Spleen (tissue), 11 donors: ENCODE data around the gene SLC52A3. TPM values are rescaled to one million over a fixed set of nuclear protein-coding genes. Genes with fewer than 3 reads are reported as not detected.

ENCODE experiments used
- DNase-seq: peaks from one replicate; pipeline ENCODE4 v3.0.0-alpha.2; 2020
- H3K27ac ChIP-seq, 8 donors: fragments of 200-600 bp; sonication (generic) in 7 of 8; 1 replicate in 4 of 8; 2 replicates in 4 of 8; pipeline versions ENCODE4 v1.5.0 to v1.8.0; 2016 to 2021; ENCODE audit warnings: inconsistent platforms in 4 of 8, mild to moderate bottlenecking in 4 of 8, moderate library complexity in 1 of 8
- H3K27me3 ChIP-seq, 7 donors: fragments of 200-600 bp; sonication (generic) in 6 of 7; replicated peaks in 1 of 7; 1 replicate in 4 of 7; 2 replicates in 3 of 7; pipeline versions ENCODE4 v1.5.0 to v1.8.0; 2016 to 2021; ENCODE audit warnings: inconsistent platforms in 3 of 7, mild to moderate bottlenecking in 1 of 7
- H3K36me3 ChIP-seq, 6 donors: fragments of 200-600 bp; sonication (generic) in 5 of 6; 1 replicate in 4 of 6; 2 replicates in 2 of 6; pipeline versions ENCODE4 v1.5.0 to v1.8.0; 2016 to 2021; ENCODE audit warnings: inconsistent platforms in 2 of 6
- H3K4me1 ChIP-seq, 6 donors: fragments of 200-600 bp; sonication (generic) in 5 of 6; 1 replicate in 3 of 6; 2 replicates in 3 of 6; pipeline versions ENCODE4 v1.5.0 to v1.8.0; 2016 to 2021; ENCODE audit warnings: inconsistent platforms in 3 of 6
- H3K4me3 ChIP-seq, 8 donors: fragments of 200-600 bp; sonication (generic) in 7 of 8; 1 replicate in 4 of 8; 2 replicates in 4 of 8; pipeline versions ENCODE4 v1.5.0 to v1.8.0; 2016 to 2021; ENCODE audit warnings: inconsistent platforms in 4 of 8, mild to moderate bottlenecking in 4 of 8, moderate library complexity in 2 of 8
- H3K9me3 ChIP-seq, 8 donors: fragments of 200-600 bp; sonication (generic) in 7 of 8; 1 replicate in 4 of 8; 2 replicates in 4 of 8; pipeline versions ENCODE4 v1.5.0 to v1.8.0; 2016 to 2021; ENCODE audit warnings: inconsistent platforms in 4 of 8
- CTCF ChIP-seq, 11 experiments: fragments of 200-600 bp in 7 of 11; fragments of 450-650 bp in 4 of 11; sonication (generic) in 4 of 11; IDR thresholded peaks in 8 of 11; conservative IDR thresholded peaks in 3 of 11; 1 replicate in 7 of 11; 2 replicates in 4 of 11; pipeline versions ENCODE4 v1.4.0 to v1.8.0; 2016 to 2021; ENCODE audit warnings: antibody characterized with exemption in 11 of 11, inconsistent platforms in 4 of 11, mild to moderate bottlenecking in 1 of 11
- POLR2A ChIP-seq, 3 donors: fragments of 450-650 bp; IDR thresholded peaks; one replicate each; pipeline ENCODE4 v1.5.1; 2017; ENCODE audit warnings: antibody characterized with exemption in 3 of 3, mild to moderate bottlenecking in 1 of 3
- POLR2AphosphoS5 ChIP-seq, 3 donors: sonication (generic); formaldehyde crosslinking; IDR thresholded peaks; one replicate each; pipeline ENCODE4 v1.5.1; 2017; ENCODE audit warnings: antibody characterized with exemption in 3 of 3
- WGBS, 5 donors: extraction: QIAGEN DNeasy Blood & Tissue Kit in 3 of 5; methylation state at CpG; one replicate each; pipeline versions ENCODE4 v1.1.5 to v1.1.7; 2013 to 2018; 5-methylcytosine and 5-hydroxymethylcytosine counted together
- intact Hi-C: fragments of 100-400 bp; cut with DNase I; formaldehyde crosslinking; loops from one replicate; pipeline ENCODE4 v1.15.0; 2023; ENCODE audit warnings: low total_unique reads
- polyA plus RNA-seq, 3 donors: library from polyadenylated mRNA; stranded (reverse); fragments of 200-250 nt; gene quantifications; one replicate each; pipeline ENCODE4 v1.2.1, GENCODE V29; 2013
- total RNA-seq, 7 donors: library from RNA; depleted of rRNA in 3 of 7; stranded (reverse); fragments of >200 nt in 3 of 7; fragmentation: NEBNext Ultra II Directional in 4 of 7; extraction: Animal tissue kit (Norgen Biotek cat#: 25700) in 4 of 7; gene quantifications; one replicate each; pipeline versions ENCODE4 v1.1.0 to v1.2.1, GENCODE V29; 2016 to 2021
- donor health status: healthy with polysubstance abuse.
- donor health status: DM: no; HTN: no; CAD: no; lungs with moderate emphysema.
- donor health status: DM: no; HTN: no; CAD: no.
- donor health status: Bipolar disorder and iron deficiency.
- donor health status: healthy.
- donor health status: DM: no; HTN: no; CAD: no.
- donor health status: DM: yes; HTN: yes; CAD: no.

Gene SLC52A3
- total and polyA plus RNA-seq, 10 donors = 0.03 to 0.44 (median 0.17) TPM; not detected in 3

- TF ChIP-seq POLR2AphosphoS5 (IDR thresholded peaks at IDR 0.05) (no peak), POLR2A (IDR thresholded peaks at IDR 0.05) (no peak), CTCF (IDR thresholded peaks at IDR 0.05 in 8 of 11, conservative IDR thresholded peaks at IDR 0.05 in 3 of 11) (no peak)
- H3K27me3 ChIP-seq = peaks cover 0 to 64% (median 24%) of the 10 kb centered on the region in 7 donors
- WGBS, 5 donors = 61 to 90% (median 68%) methylated on average over 3 of the region's 3 CpGs
These were observed 35.6 kb downstream of the SLC52A3 start for GRCh38 chr20:732727-733126.

GRCh38 chr20:731891-732560 lies 36.3 kb downstream of the SLC52A3 start:
- intact Hi-C loops = no loop called here
- DNase-seq = peak; percentile 28
- H3K36me3 ChIP-seq = no peaks in the 10 kb centered on the region
- no peak overlapping the region for H3K4me3 ChIP-seq
- peaks cover 0 to 71% (median 28%) of the 10 kb centered on the region in 7 donors for H3K27me3 ChIP-seq
- peaks cover 0 to 3% (median 0%) of the 10 kb centered on the region in 8 donors for H3K9me3 ChIP-seq
- 69 to 86% (median 75%) methylated on average over 8 of the region's 8 CpGs for WGBS, 5 donors
- H3K27ac ChIP-seq = no peak overlapping the region
- H3K4me1 ChIP-seq = peaks cover 0 to 12% (median 10%) of the 10 kb centered on the region in 6 donors
- TF ChIP-seq POLR2A (IDR thresholded peaks at IDR 0.05) (no peak), CTCF (IDR thresholded peaks at IDR 0.05 in 8 of 11, conservative IDR thresholded peaks at IDR 0.05 in 3 of 11) (no peak), POLR2AphosphoS5 (IDR thresholded peaks at IDR 0.05) (no peak)

More at GRCh38 chr20:732727-733126, 35.6 kb downstream of the SLC52A3 start:
- no peak overlapping the region for H3K27ac ChIP-seq
- H3K4me1 ChIP-seq = peaks cover 0 to 12% (median 9%) of the 10 kb centered on the region in 6 donors
- intact Hi-C loops = no loop called here
- DNase-seq = peak; percentile 7
- H3K9me3 ChIP-seq = peaks cover 0 to 3% (median 0%) of the 10 kb centered on the region in 8 donors
- H3K36me3 ChIP-seq = no peaks in the 10 kb centered on the region
- H3K4me3 ChIP-seq = no peak overlapping the region

GRCh38 chr20:730005-730404 lies 38.3 kb downstream of the SLC52A3 start:
- Histone ChIP-seq H3K9me3 (peaks cover 0 to 3% (median 0%) of the 10 kb centered on the region in 8 donors), H3K27me3 (peaks cover 0 to 91% (median 35%) of the 10 kb centered on the region in 7 donors), H3K4me3 (no peak overlapping the region), H3K27ac (no peak overlapping the region), H3K4me1 (peaks cover 0 to 12% (median 10%) of the 10 kb centered on the region in 6 donors), H3K36me3 (no peaks in the 10 kb centered on the region)
- intact Hi-C loops = no loop called here
- WGBS, 5 donors = 82 to 94% (median 89%) methylated on average over 3 of the region's 3 CpGs
- DNase-seq = peak; percentile 7
- no peak for TF ChIP-seq POLR2A (IDR thresholded peaks at IDR 0.05)

GRCh38 chr20:728256-728944 lies 39.9 kb downstream of the SLC52A3 start:
- intact Hi-C loops = no loop called here
- peak overlapping the region in 7 of 8 donors; percentile 19 to 65 (median 27) for H3K4me3 ChIP-seq
- no peak for TF ChIP-seq POLR2AphosphoS5 (IDR thresholded peaks at IDR 0.05)
- TF ChIP-seq CTCF (IDR thresholded peaks at IDR 0.05 in 8 of 11, conservative IDR thresholded peaks at IDR 0.05 in 3 of 11) = peak in 6 of 11 experiments; percentile 28 to 57 (median 48)
- H3K27ac ChIP-seq = no peak overlapping the region
- WGBS, 5 donors = 2 to 5% (median 3%) methylated on average over 22 to 60 of the region's 60 CpGs
- H3K27me3 ChIP-seq = peaks cover 0 to 99% (median 35%) of the 10 kb centered on the region in 7 donors
- DNase-seq = peak; percentile 74
- peaks cover 0 to 3% (median 0%) of the 10 kb centered on the region in 8 donors for H3K9me3 ChIP-seq
- peaks cover 0 to 12% (median 10%) of the 10 kb centered on the region in 6 donors for H3K4me1 ChIP-seq
- H3K36me3 ChIP-seq = no peaks in the 10 kb centered on the region
